Activated T-cell treated with anti-CD3 and anti-CD28 coated beads, Interleukin-2, amount 50 U/mL, for 72 hours (primary cell): ENCODE data around the gene SLC35E4. TPM values are rescaled to one million over a fixed set of nuclear protein-coding genes. Genes with fewer than 3 reads are reported as not detected.
"Not testable (repeated sequence)": the region's sequence is repeated elsewhere in the genome, so short reads cannot be mapped to it uniquely, and the experiment has no call there.

Source experiments
- ATAC-seq, 2 donors: fragments of 150-1000 bp; cut with Tn5 transposase; replicated peaks in 1 of 2; 2 replicates each; pipeline ENCODE4 v1.10.0; 2021; ENCODE audit warnings: moderate library complexity in 2 of 2, mild to moderate bottlenecking in 1 of 2
- DNase-seq, 2 donors: peaks; one replicate each; pipeline ENCODE4 v3.0.0; 2021 to 2022; ENCODE audit warnings: mixed read lengths in 1 of 2
- H3K27ac Mint-ChIP-seq: one replicate; pipeline ENCODE4 v1.8.0; 2022; ENCODE audit warnings: mild to moderate bottlenecking, moderate library complexity, mixed read lengths
- H3K27me3 Mint-ChIP-seq: one replicate; pipeline ENCODE4 v1.8.0; 2022; ENCODE audit warnings: low read depth, mixed read lengths
- H3K36me3 Mint-ChIP-seq, 2 donors: one replicate each; pipeline ENCODE4 v1.8.0; 2022; ENCODE audit warnings: mixed read lengths in 2 of 2, mild to moderate bottlenecking in 1 of 2; ENCODE audit not compliant: insufficient read depth in 2 of 2
- H3K4me1 Mint-ChIP-seq: one replicate; pipeline ENCODE4 v1.8.0; 2022; ENCODE audit warnings: low read depth, mixed read lengths
- H3K4me3 Mint-ChIP-seq, 2 donors: one replicate each; pipeline ENCODE4 v1.8.0; 2022; ENCODE audit warnings: mild to moderate bottlenecking in 2 of 2, mixed read lengths in 2 of 2, moderate library complexity in 2 of 2
- H3K9me3 Mint-ChIP-seq, 2 donors: one replicate each; pipeline ENCODE4 v1.8.0; 2022; ENCODE audit warnings: mixed read lengths in 2 of 2
- total RNA-seq, 2 donors: library from RNA; stranded (reverse); gene quantifications; one replicate each; pipeline ENCODE4 v1.2.3, GENCODE V29; 2022

The SLC35E4 gene
- total RNA-seq, 2 donors from 2014 or later = 6.6 to 8.8 TPM

- no peaks in the 10 kb centered on the region for H3K27me3 Mint-ChIP-seq
- no peaks in the 10 kb centered on the region for H3K36me3 Mint-ChIP-seq
- ATAC-seq = no peak
- no peaks in the 10 kb centered on the region for H3K4me1 Mint-ChIP-seq
- no peak for DNase-seq
- no peak overlapping the region for H3K4me3 Mint-ChIP-seq
- H3K9me3 Mint-ChIP-seq = no peaks in the 10 kb centered on the region
- H3K27ac Mint-ChIP-seq = no peak overlapping the region
Measured at GRCh38 chr22:30617819-30618218, 17.8 kb upstream of the SLC35E4 start.

- not testable (repeated sequence) for H3K27ac Mint-ChIP-seq, H3K36me3 Mint-ChIP-seq, H3K4me1 Mint-ChIP-seq, ATAC-seq, H3K4me3 Mint-ChIP-seq, DNase-seq, H3K9me3 Mint-ChIP-seq, H3K27me3 Mint-ChIP-seq
Measured at GRCh38 chr22:30619909-30620308, 15.7 kb upstream of the SLC35E4 start.

- Mint-ChIP-seq H3K27me3 (no peaks in the 10 kb centered on the region), H3K27ac (no peak overlapping the region), H3K4me3 (no peak overlapping the region), H3K4me1 (no peaks in the 10 kb centered on the region), H3K9me3 (no peaks in the 10 kb centered on the region), H3K36me3 (no peaks in the 10 kb centered on the region)
- ATAC-seq = no peak
- no peak for DNase-seq
Measured at GRCh38 chr22:30626413-30626812, 9.2 kb upstream of the SLC35E4 start.

- H3K4me1 Mint-ChIP-seq = no peaks in the 10 kb centered on the region
- ATAC-seq (no peak), DNase-seq (no peak)
- H3K36me3 Mint-ChIP-seq = no peaks in the 10 kb centered on the region
- H3K4me3 Mint-ChIP-seq = no peak overlapping the region
- no peak overlapping the region for H3K27ac Mint-ChIP-seq
- no peaks in the 10 kb centered on the region for H3K27me3 Mint-ChIP-seq
- no peaks in the 10 kb centered on the region for H3K9me3 Mint-ChIP-seq
Measured at GRCh38 chr22:30627471-30627870, 8.1 kb upstream of the SLC35E4 start.

GRCh38 chr22:30628491-30628890 is 7.1 kb upstream of the SLC35E4 start:
- no peaks in the 10 kb centered on the region for H3K27me3 Mint-ChIP-seq
- no peaks in the 10 kb centered on the region for H3K9me3 Mint-ChIP-seq
- H3K27ac Mint-ChIP-seq = no peak overlapping the region
- H3K36me3 Mint-ChIP-seq = no peaks in the 10 kb centered on the region
- DNase-seq = no peak
- no peak overlapping the region for H3K4me3 Mint-ChIP-seq
- ATAC-seq = no peak
- H3K4me1 Mint-ChIP-seq = no peaks in the 10 kb centered on the region

GRCh38 chr22:30631469-30631868 is 4.1 kb upstream of the SLC35E4 start:
- not testable (repeated sequence) for H3K4me3 Mint-ChIP-seq, H3K9me3 Mint-ChIP-seq, H3K27ac Mint-ChIP-seq, H3K36me3 Mint-ChIP-seq, DNase-seq, H3K27me3 Mint-ChIP-seq, ATAC-seq
- H3K4me1 Mint-ChIP-seq = peaks cover 11% of the 10 kb centered on the region

GRCh38 chr22:30634471-30635233 is 929 bp upstream of the SLC35E4 start:
- Mint-ChIP-seq H3K4me3 (peak overlapping the region; percentile 84 to 91), H3K27ac (peak overlapping the region; percentile 90), H3K4me1 (peaks cover 27% of the 10 kb centered on the region), H3K36me3 (peaks cover 6 to 7% of the 10 kb centered on the region in 2 donors), H3K27me3 (no peaks in the 10 kb centered on the region), H3K9me3 (no peaks in the 10 kb centered on the region)
- DNase-seq = peak; percentile 91 to 94
- ATAC-seq = peak; percentile 75 to 76

- Mint-ChIP-seq H3K27ac (no peak overlapping the region), H3K4me3 (peak overlapping the region; percentile 84 to 91), H3K9me3 (no peaks in the 10 kb centered on the region), H3K36me3 (peaks cover 6 to 7% of the 10 kb centered on the region in 2 donors), H3K27me3 (no peaks in the 10 kb centered on the region), H3K4me1 (peaks cover 27% of the 10 kb centered on the region)
- DNase-seq (peak; percentile 26 to 33), ATAC-seq (no peak)
Measured at GRCh38 chr22:30636226-30637077, 871 bp downstream of the SLC35E4 start.

- no peaks in the 10 kb centered on the region for H3K27me3 Mint-ChIP-seq
- H3K4me3 Mint-ChIP-seq = peak overlapping the region; percentile 84 to 91
- ATAC-seq (no peak), DNase-seq (no peak)
- no peaks in the 10 kb centered on the region for H3K9me3 Mint-ChIP-seq
- peaks cover 36% of the 10 kb centered on the region for H3K4me1 Mint-ChIP-seq
- H3K27ac Mint-ChIP-seq = no peak overlapping the region
- H3K36me3 Mint-ChIP-seq = peaks cover 6 to 7% of the 10 kb centered on the region in 2 donors
Measured at GRCh38 chr22:30637701-30638114, 2.1 kb downstream of the SLC35E4 start.

- peaks cover 50% of the 10 kb centered on the region for H3K4me1 Mint-ChIP-seq
- H3K27ac Mint-ChIP-seq = peak overlapping the region; percentile 46
- peaks cover 6 to 7% of the 10 kb centered on the region in 2 donors for H3K36me3 Mint-ChIP-seq
- DNase-seq (no peak), ATAC-seq (no peak)
- H3K27me3 Mint-ChIP-seq = no peaks in the 10 kb centered on the region
- no peaks in the 10 kb centered on the region for H3K9me3 Mint-ChIP-seq
- H3K4me3 Mint-ChIP-seq = no peak overlapping the region
Measured at GRCh38 chr22:30640361-30640760, 4.8 kb downstream of the SLC35E4 start.

GRCh38 chr22:30640839-30641430 is 5.4 kb downstream of the SLC35E4 start:
- no peak overlapping the region for H3K27ac Mint-ChIP-seq
- ATAC-seq (no peak), DNase-seq (no peak)
- H3K9me3 Mint-ChIP-seq = no peaks in the 10 kb centered on the region
- no peaks in the 10 kb centered on the region for H3K27me3 Mint-ChIP-seq
- peaks cover 6% of the 10 kb centered on the region in 2 donors for H3K36me3 Mint-ChIP-seq
- peaks cover 50% of the 10 kb centered on the region for H3K4me1 Mint-ChIP-seq
- H3K4me3 Mint-ChIP-seq = no peak overlapping the region

GRCh38 chr22:30643055-30643875 is 7.7 kb downstream of the SLC35E4 start:
- H3K4me1 Mint-ChIP-seq = peaks cover 46% of the 10 kb centered on the region
- peak overlapping the region; percentile 61 to 63 for H3K4me3 Mint-ChIP-seq
- no peak for ATAC-seq
- no peaks in the 10 kb centered on the region for H3K27me3 Mint-ChIP-seq
- H3K36me3 Mint-ChIP-seq = peaks cover 3% of the 10 kb centered on the region in 2 donors
- H3K27ac Mint-ChIP-seq = peak overlapping the region; percentile 63
- DNase-seq = no peak
- no peaks in the 10 kb centered on the region for H3K9me3 Mint-ChIP-seq
